ENCODE measurements around the gene TBX6.
A peak's percentile ranks its signal among the peaks of the same experiment; 100 is the strongest.

- TF ChIP-seq POLR2AphosphoS5 (IDR thresholded peaks at IDR 0.05; ENCODE audit: borderline replicate concordance, low read depth, low read length) (peak; percentile 66), EZH2 (IDR thresholded peaks at IDR 0.05) (no peak)
Measured at GRCh38 chr16:30063893-30064728, 27.6 kb downstream of the TBX6 start.

Measured in SK-N-MC (cell line).